DMS153 (cell line): ENCODE data around the gene RFNG.
A peak's percentile ranks its signal among the peaks of the same experiment; 100 is the strongest.

Source experiments
- DNase-seq: peaks from one replicate; lab custom pipeline; 2025; lab: John Stamatoyannopoulos, UW

Gene RFNG, protein sequence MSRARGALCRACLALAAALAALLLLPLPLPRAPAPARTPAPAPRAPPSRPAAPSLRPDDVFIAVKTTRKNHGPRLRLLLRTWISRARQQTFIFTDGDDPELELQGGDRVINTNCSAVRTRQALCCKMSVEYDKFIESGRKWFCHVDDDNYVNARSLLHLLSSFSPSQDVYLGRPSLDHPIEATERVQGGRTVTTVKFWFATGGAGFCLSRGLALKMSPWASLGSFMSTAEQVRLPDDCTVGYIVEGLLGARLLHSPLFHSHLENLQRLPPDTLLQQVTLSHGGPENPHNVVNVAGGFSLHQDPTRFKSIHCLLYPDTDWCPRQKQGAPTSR

DNA sequence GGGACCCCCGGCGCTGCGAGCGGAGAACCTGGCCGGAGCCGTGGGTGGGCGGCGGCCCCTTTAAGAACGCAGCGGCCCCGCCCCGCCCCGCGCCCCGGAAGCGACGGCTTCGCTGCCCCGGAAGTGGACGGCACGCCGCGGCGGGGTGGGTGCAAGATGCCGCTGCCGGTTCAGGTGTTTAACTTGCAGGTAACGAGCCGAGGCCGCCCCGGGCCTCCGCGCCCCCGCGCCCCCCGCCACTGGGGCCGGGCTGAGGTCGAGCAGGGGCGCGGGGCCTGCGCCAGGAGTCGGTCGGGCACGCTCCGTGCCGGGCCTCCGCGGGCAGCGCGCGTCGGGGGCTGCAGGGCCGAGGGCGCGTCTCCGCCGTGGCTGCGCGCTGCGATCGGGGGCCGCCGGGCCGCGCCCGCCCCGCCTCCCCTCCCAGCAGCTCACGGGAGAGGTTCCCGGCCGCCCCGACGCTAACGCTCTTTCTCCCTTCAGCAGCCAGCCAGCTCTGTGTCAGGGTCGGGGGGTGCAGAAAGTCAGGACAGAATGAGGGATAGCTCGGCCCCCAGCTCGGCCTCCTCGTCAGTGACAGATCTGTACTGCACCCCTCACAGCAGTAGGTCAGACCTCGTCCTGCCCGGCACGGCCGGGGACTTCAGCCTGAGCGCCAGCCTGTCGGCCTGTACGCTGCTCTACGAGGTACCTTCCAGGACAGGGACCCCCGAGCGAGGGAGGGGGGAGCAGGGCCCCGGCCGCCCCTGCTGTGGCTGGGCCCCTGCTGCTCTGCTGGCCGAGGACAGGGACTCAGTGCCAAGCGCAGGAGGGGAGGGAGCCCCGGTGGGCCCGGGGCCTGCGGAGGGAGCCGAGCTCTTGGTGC, at the start of gene RFNG, which contains the start of gene GPS1:
TSS of gene RFNG (minus strand) at position 36 of the 862 bp plus-strand sequence. CDS start 45 bp downstream, outside the sequence.
TSS of gene GPS1 (plus strand) at position 123 of the 862 bp plus-strand sequence. CDS start at position 157, 34 bp downstream.
- DNase-seq, result peak; percentile 4

DNA sequence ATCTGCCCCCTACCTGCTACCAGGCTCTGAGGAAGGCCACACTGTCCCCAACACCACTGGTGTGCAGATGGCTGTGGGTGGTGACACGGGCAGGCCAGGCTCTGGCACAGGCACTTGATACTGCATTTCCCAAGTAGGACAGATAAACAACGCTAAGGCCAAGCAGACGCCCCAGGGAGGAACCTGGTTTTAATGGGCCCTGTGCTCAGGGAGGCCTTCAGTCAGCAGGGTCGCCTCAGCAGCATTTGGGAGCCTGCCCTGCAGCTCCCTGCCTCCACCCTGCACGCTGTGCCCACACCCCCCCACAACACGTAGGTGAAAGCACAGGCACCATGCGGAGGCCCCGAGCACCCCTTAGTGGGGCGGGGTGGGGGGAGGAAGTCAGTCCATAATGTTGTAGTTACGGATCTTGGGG, 49.7 kb upstream of the RFNG start:
- no peak for DNase-seq

DNA sequence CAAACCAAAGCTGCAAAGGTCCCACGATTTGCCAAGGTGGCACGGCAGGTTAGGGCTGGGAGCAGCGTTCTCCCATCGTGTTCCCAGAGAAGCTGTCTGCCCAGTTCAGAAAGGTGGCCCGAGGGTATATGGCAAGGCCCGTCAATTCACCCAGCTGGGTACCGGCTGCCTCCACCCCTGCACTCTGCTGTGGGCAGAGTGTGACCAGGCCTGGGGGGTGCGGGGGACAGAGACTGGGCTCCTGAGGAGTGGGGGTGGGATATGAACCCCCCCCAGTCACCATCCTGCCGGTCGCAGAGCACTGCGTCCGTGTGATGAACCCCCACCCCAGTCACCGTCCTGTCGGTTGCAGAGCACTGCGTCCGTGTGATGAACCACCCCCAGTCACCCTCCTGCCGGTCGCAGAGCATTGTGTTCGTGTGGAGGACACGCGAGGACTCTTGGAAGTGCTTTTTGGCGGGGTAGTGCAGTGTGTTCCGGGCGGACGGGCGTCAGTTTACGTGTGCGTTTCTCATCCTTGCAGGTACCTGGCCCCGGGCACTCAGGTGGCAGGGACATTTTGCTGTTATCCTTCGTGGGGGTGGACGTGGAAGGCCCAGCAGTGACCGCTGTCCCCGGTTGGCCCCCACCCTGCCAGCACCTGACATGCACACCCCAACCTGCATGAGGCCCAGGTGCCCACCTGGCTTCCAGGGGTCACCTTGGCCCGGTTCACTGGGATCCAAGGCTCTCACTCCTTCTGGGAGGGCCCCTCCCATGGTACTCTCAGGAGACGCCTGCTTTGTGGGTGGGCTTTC, 49.1 kb upstream of the RFNG start:
- DNase-seq, result no peak

DNA sequence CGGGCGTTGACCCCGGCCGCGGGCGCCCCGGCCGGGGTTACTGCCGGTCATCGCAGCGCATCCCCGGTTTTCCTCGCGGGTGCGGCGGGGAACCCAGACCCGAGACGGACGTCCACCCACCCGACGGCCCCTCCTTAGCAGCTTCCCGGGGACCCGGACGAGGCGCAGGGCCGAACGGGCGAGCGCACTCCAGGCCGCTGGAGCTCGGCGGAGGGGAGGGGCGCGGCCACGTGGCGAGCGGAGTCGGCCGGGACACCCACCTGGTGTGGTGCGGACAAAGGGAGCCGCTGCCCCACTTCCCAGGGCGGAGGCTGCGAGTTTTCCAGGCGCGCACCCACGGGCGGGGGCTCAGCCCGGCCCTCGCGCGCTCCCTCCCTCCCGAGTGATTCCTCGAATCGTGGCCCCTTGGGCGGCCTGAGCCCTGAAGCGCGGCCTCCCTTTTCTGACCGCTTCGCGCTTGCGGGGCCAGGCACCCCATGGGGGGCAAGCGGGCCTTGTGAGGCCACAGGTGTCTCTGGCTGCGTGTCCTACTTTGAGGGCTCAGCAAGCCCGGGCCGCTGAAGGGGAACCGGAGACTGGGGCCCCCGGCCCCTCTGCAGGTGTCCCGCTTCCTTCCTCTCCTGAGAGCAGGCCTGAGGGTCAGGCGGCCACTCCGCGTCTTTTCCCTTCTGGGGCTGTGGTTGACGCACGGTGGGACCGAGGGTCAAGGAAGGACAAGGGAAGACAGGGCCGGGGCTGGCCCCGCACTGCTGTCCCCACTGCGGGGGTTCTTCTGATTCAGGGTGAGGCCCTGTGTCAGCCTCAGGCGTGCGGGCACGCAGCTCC, 47.5 kb upstream of the RFNG start:
- no peak for DNase-seq

- peak; percentile 89 for DNase-seq
These were observed 46.7 kb upstream of the RFNG start, which contains the start of gene FASN for GRCh38 chr17:82098169-82098938. Gene FASN, minus strand, starts transcription at chr17:82098236. Its CDS starts 1,791 bp downstream, at chr17:82096445.

DNA sequence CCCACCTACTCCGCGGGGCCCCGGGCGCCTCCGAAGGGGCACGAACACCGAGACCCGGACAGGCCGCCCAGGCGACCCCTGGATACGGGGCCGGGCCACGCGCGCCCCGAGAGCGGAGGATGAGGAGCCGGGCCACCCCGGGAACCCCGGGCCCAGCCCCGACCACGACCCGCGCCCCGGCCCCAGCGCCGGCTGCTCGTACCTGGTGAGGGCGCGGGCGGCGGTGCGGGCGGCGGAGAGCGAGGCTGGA, 46.2 kb upstream of the RFNG start:
- DNase-seq, result no peak

- no peak for DNase-seq
These were observed 45.7 kb upstream of the RFNG start for GRCh38 chr17:82097184-82097918.

- no peak for DNase-seq
These were observed 45.1 kb upstream of the RFNG start for GRCh38 chr17:82096709-82097183.

DNA sequence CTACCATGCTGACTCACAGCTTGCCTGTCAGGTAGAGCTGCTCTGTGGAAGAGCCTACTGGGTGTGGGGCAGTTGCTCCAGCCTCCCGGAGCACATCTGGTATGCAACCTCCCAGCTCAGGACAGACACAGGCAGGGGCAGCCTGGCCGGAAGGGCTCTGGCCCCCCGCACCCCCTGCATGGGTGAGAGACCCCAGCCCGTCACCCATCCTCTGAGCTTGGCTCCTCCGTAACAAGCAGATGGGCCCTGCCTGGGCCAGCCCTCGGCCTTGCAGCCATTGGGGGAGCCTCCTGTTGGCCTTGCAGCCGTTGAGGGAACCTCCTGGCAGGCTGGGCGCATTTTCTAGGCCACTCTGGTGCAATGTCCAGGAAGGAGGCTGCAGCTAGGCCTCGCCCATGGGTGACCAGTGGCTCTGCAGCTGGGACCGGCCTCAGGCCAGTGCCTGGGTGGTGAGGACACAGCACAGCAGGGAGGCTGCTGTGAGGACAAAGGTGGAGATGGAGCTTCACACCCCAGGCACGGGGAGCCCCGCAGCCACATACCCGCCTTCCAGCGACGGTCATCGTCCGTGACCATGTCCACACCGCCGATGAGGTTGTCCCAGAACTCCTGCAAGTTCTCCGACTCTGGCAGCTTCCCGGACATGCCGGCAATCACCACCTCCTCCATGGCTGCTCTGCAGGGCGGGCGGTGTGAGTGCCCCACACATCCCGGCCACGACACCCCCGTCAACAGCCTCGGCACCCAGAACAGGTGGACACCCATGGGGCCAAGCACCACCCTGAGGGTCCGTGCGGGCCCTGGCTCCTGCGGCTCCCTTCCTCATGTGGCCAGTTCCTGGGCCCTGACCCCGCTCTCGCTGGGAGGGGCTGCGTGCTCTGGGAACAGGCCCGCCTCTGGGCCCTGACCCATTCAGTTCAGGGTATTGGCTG, 44.4 kb upstream of the RFNG start:
- no peak for DNase-seq

- DNase-seq, result no peak
These were observed 43.5 kb upstream of the RFNG start for GRCh38 chr17:82094931-82095776.

DNA sequence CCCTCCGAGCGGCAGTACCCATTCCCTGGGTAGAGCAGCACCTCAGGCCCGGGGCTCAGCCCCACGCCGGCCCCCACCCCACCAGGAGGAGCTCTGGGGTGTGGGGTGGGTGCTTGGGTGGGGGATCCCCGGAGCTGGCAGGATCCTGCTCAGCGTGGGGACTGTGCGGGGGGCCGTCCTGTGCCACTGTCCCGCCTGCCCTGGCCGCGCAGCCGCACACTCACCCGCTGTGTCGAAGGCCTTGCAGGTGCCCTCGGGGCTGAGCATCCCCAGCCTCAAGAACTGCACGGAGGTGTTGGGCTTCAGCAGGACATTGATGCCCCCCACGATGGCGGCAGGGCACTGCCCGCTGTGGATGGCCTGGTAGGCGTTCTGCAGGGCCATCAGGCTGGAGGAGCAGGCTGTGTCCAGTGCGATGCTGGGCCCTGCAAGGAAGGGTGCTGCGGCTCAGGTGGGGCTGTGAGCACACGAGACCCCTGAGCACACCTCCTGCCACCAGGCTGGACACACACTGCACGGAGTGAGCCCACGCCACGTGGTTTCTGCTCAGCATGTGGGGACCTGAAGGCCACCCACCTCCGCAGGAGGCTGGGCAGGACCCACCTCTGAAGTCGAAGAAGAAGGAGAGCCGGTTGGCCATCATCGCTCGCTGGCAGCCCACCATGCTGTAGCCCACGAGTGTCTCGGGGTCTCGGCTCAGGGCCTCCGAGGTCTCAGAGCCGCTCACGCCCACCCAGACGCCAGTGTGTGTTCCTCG, 41.6 kb upstream of the RFNG start:
- no peak for DNase-seq

GRCh38 chr17:82092628-82092994, 41.0 kb upstream of the RFNG start:
- DNase-seq, result no peak

- DNase-seq, result no peak
These were observed 40.5 kb upstream of the RFNG start for GRCh38 chr17:82092094-82092586.

DNA sequence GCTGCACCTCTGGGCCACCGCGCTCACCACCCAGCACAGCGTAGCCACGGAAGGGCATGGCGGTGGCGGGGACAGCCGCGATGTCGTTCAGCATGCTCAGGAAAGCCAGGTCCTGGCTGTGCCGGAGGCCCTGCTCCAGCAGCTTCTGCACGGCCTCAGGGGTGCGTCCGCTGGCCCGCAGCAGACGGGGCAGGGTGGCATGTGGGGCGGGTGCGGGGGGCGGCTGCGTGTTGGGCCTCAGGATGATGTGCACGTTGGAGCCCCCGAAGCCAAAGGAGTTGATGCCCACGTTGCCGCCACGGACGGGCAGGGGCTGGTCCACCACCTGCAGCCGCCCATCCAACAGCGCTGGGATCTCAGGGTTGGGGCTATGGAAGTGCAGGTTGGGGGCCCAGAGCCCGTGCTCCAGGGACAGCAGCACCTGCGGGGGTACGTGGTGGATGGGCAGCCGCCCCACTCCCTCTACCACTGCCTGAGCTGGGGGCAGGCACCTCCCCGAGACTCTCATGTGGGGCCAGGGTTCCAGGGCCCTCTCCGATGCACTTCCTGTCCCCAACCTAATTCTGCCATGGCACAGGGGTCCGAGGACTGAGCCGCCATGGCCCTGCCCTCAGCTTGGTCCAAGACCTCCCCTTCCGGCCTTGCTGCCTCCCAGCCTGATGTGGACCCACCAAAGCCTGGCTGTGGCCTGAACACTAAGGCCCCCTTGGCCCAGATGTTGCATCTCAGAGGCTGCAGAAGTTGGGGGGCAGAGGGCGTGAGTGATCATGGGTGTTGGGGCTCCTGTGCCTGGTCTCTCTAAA, 39.9 kb upstream of the RFNG start:
- DNase-seq, result no peak

GRCh38 chr17:82090549-82091263, 39.1 kb upstream of the RFNG start:
- no peak for DNase-seq
